DMS 273 (cell line): ENCODE measurements around the gene DNAH5.

Experiments used
- DNase-seq: peaks from one replicate; lab custom pipeline; 2025; ENCODE audit not compliant: unreplicated experiment; lab: John Stamatoyannopoulos, UW

The DNAH5 gene

GRCh38 chr5:13643734-13644133, 300.8 kb downstream of the DNAH5 start:
- DNase-seq = no peak

- DNase-seq = no peak
Measured at GRCh38 chr5:13643196-13643595, 301.3 kb downstream of the DNAH5 start.
